ENCODE measurements around the gene KAT5.

GRCh38 chr11:65719871-65720210 is 7.8 kb downstream of the KAT5 start:
- TF ChIP-seq CTCF (IDR thresholded peaks at IDR 0.05) (no peak), POLR2A (IDR thresholded peaks at IDR 0.05; ENCODE audit: low read depth) (no peak), POLR2AphosphoS5 (IDR thresholded peaks at IDR 0.05) (no peak)
